Right lobe of liver (tissue), 6 donors: ENCODE measurements around the gene KDM2B. TPM values are rescaled to one million over a fixed set of nuclear protein-coding genes. Genes with fewer than 3 reads are reported as not detected.

Experiments used
- ATAC-seq, 4 donors: fragments of 200-7000 bp; cut with Tn5 transposase; one replicate each; pipeline ENCODE4 v1.9.1; 2020; ENCODE audit warnings: mild to moderate bottlenecking in 4 of 4, moderate library complexity in 4 of 4
- DNase-seq, 3 donors: peaks; one replicate each; pipeline ENCODE4 v3.0.0-alpha.2; 2020
- H3K27ac ChIP-seq, 3 donors: fragments of 200-600 bp; one replicate each; pipeline ENCODE4 v1.8.0; 2022
- H3K27me3 ChIP-seq, 2 donors: fragments of 200-600 bp; one replicate each; pipeline ENCODE4 v1.8.0; 2022
- H3K36me3 ChIP-seq, 4 donors: fragments of 200-600 bp; sonication (generic) in 1 of 4; one replicate each; pipeline versions ENCODE4 v1.5.1 to v1.8.0; 2017 to 2022; ENCODE audit warnings: control low read depth in 1 of 4
- H3K4me1 ChIP-seq, 4 donors: fragments of 200-600 bp; sonication (generic) in 1 of 4; one replicate each; pipeline versions ENCODE4 v1.5.1 to v1.8.0; 2017 to 2022; ENCODE audit warnings: control low read depth in 1 of 4
- H3K4me3 ChIP-seq, 3 donors: fragments of 200-600 bp; one replicate each; pipeline ENCODE4 v1.8.0; 2022
- H3K9me3 ChIP-seq, 4 donors: fragments of 200-600 bp; sonication (generic) in 1 of 4; one replicate each; pipeline versions ENCODE4 v1.5.1 to v1.8.0; 2017 to 2022; ENCODE audit warnings: control low read depth in 1 of 4
- POLR2A ChIP-seq: fragments of 450-650 bp; IDR thresholded peaks from one replicate; pipeline ENCODE4 v1.6.1; 2017; ENCODE audit warnings: antibody characterized with exemption, mild to moderate bottlenecking
- WGBS: methylation state at CpG from one replicate; pipeline ENCODE4 v1.1.6; 2018; ENCODE audit warnings: low coverage, low lambda C conversion rate; ENCODE audit not compliant: insufficient coverage; ENCODE audit errors: missing lambda C conversion rate; 5-methylcytosine and 5-hydroxymethylcytosine counted together
- intact Hi-C, 2 donors: fragments of 100-400 bp; cut with DNase I; formaldehyde crosslinking; loops; one replicate each; pipeline versions ENCODE4 v1.11.2 to v1.14.1; 2022
- total RNA-seq, 6 experiments: library from RNA; depleted of rRNA in 2 of 6; stranded (reverse); fragments of >200 nt in 2 of 6; fragmentation: NEBNext Ultra II Directional in 3 of 6; extraction: Animal tissue kit (Norgen Biotek cat#: 25700) in 3 of 6; gene quantifications; one replicate each; pipeline versions ENCODE4 v1.1.0 to v1.2.4, GENCODE V29; 2016 to 2023
- TF ChIP-seq, protein P1 (sequence below), 4 donors: fragments of 200-600 bp in 3 of 4; fragments of 450-650 bp in 1 of 4; IDR thresholded peaks; one replicate each; pipeline versions ENCODE4 v1.5.1 to v1.8.0; 2016 to 2022; ENCODE audit warnings: antibody characterized with exemption in 4 of 4, mild to moderate bottlenecking in 2 of 4
- donor health status: DM: no; HTN: yes; CAD: no.
- donor health status: DM: no; HTN: no; CAD: no.
- donor health status: DM: no; HTN: no; CAD: no.
- donor health status: DM: no; HTN: yes; CAD: no.
- donor health status: DM: no; HTN: yes; CAD: no.

The KDM2B gene
- total RNA-seq, 6 experiments from 2014 or later, result 4.8 to 22.8 (median 9.8) TPM

DNA sequence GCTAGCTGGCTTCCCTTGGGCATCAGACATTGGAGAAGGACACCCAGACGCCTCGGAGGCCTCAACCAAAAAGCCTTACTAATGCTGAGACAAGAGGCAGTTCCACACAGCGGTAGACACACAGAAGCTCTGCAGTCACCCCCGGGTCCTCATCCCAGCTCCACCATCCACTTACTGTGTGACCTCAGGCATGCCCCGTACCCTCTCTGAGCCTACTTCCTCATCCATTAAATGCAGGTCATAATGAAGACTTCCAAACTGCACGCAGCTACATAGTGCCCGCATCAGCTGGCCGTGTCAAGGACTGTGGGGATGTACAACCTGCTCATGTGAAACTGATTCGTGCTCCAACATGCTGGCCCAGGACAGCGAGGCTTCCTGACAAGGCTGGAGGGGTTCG lies 72.3 kb downstream of the KDM2B start:
- intact Hi-C loops, result loop anchor here in 1 of 2 donors (10.0 kb wide), 2 partner anchors 106 to 166 kb away; no protein-coding TSS in a partner anchor
- Histone ChIP-seq H3K4me1 (peaks cover 0 to 4% (median 0%) of the 10 kb centered on the region in 4 donors), H3K27me3 (no peaks in the 10 kb centered on the region), H3K36me3 (peaks cover 0 to 9% (median 0%) of the 10 kb centered on the region in 4 donors), H3K9me3 (no peaks in the 10 kb centered on the region), H3K4me3 (no peak overlapping the region), H3K27ac (no peak overlapping the region)
- DNase-seq (no peak), ATAC-seq (no peak)
- WGBS, result 92% methylated on average over 6 of the region's 11 CpGs
- TF ChIP-seq, protein P1, sequence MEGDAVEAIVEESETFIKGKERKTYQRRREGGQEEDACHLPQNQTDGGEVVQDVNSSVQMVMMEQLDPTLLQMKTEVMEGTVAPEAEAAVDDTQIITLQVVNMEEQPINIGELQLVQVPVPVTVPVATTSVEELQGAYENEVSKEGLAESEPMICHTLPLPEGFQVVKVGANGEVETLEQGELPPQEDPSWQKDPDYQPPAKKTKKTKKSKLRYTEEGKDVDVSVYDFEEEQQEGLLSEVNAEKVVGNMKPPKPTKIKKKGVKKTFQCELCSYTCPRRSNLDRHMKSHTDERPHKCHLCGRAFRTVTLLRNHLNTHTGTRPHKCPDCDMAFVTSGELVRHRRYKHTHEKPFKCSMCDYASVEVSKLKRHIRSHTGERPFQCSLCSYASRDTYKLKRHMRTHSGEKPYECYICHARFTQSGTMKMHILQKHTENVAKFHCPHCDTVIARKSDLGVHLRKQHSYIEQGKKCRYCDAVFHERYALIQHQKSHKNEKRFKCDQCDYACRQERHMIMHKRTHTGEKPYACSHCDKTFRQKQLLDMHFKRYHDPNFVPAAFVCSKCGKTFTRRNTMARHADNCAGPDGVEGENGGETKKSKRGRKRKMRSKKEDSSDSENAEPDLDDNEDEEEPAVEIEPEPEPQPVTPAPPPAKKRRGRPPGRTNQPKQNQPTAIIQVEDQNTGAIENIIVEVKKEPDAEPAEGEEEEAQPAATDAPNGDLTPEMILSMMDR (IDR thresholded peaks at IDR 0.05), result no peak
- no peak for TF ChIP-seq POLR2A

DNA sequence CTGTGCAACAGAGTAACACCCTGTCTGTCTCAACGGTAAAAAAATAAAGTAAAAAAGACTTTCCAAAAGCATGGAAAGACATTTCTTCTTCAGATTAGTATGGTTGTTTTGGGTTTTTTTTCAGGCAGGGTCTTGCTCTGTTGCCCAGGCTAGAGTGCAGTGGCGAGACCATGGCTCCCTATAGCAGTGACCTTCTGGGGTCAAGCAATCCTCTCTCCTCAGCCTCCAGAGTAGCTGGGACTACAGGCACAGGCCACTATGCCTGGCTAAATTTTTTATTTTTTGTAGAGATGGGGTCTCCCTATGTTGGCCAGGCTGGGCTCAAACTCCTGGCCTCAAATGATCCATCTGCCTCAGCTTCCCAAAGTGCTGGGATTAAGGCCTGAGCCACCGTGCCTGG lies 72.8 kb downstream of the KDM2B start:
- Histone ChIP-seq H3K36me3 (peaks cover 0 to 9% (median 0%) of the 10 kb centered on the region in 4 donors), H3K27me3 (no peaks in the 10 kb centered on the region), H3K9me3 (no peaks in the 10 kb centered on the region), H3K27ac (no peak overlapping the region), H3K4me1 (no peaks in the 10 kb centered on the region), H3K4me3 (no peak overlapping the region)
- 82% methylated on average over 1 of the region's 3 CpGs for WGBS
- intact Hi-C loops, result loop anchor here in 1 of 2 donors (10.0 kb wide), 2 partner anchors 107 to 167 kb away; no protein-coding TSS in a partner anchor
- TF ChIP-seq, protein P1 (IDR thresholded peaks at IDR 0.05), result no peak
- TF ChIP-seq POLR2A, result no peak
- no peak for ATAC-seq
- no peak for DNase-seq

DNA sequence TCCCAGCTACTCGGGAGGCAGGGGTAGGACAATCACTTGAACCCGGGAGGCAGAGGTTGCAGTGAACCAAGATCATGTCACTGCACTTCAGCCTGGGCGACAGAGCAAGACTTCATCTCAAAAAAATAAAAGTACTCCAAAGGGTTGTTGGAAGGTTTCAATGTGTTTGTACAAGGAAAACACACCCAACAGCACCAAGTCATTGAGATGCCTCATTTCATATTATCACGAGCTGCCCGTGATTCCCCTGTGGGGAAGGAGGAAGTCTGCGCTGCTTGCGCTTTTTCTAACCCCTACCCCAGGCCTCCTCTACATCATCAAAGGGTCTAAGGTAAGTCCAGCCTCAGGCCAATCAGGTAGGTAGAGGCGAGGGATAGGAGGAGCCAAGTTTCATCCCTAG lies 73.6 kb downstream of the KDM2B start:
- no peaks in the 10 kb centered on the region for H3K4me1 ChIP-seq
- ATAC-seq, result no peak
- DNase-seq, result no peak
- 85% methylated on average over 4 of the region's 8 CpGs for WGBS
- H3K27me3 ChIP-seq, result no peaks in the 10 kb centered on the region
- no peaks in the 10 kb centered on the region for H3K9me3 ChIP-seq
- TF ChIP-seq POLR2A, result no peak
- TF ChIP-seq, protein P1 (IDR thresholded peaks at IDR 0.05), result no peak
- no peak overlapping the region for H3K4me3 ChIP-seq
- intact Hi-C loops, result loop anchor here in 1 of 2 donors (10.0 kb wide), 2 partner anchors 108 to 168 kb away; no protein-coding TSS in a partner anchor
- H3K27ac ChIP-seq, result no peak overlapping the region
- peaks cover 0 to 9% (median 0%) of the 10 kb centered on the region in 4 donors for H3K36me3 ChIP-seq

DNA sequence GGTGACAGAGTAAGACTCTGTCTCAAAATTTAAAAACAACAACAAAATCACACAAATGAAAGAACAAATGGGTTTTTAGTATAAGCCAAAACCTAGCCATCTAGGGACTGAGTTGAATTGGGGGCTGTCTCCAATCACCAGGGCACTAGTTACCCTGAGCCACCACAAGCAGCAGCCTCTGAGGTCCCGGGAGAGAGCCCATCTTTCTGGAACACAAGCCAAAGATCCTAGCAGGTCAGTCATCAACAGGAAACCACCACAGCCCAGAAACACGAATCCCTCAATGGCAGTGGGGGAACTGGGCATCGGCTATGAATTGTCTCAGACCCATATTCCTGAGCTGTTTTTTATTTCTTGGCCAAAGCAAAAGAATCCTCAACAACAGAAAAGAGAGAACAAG lies 75.3 kb downstream of the KDM2B start:
- ATAC-seq, result no peak
- Histone ChIP-seq H3K9me3 (no peaks in the 10 kb centered on the region), H3K27ac (no peak overlapping the region), H3K4me3 (no peak overlapping the region), H3K27me3 (no peaks in the 10 kb centered on the region), H3K36me3 (peaks cover 0 to 9% (median 0%) of the 10 kb centered on the region in 4 donors), H3K4me1 (no peaks in the 10 kb centered on the region)
- intact Hi-C loops, result loop anchor here in 1 of 2 donors (10.0 kb wide), 2 partner anchors 109 to 169 kb away; no protein-coding TSS in a partner anchor
- WGBS, result 85% methylated on average over 3 of the region's 3 CpGs
- TF ChIP-seq POLR2A, result no peak
- TF ChIP-seq, protein P1 (IDR thresholded peaks at IDR 0.05), result no peak
- no peak for DNase-seq
